Sigmoid colon (tissue), 7 donors: Measurements from ENCODE around the gene SMIM35. TPM values are rescaled to one million over a fixed set of nuclear protein-coding genes. Genes with fewer than 3 reads are reported as not detected.
A peak's percentile ranks its signal among the peaks of the same experiment; 100 is the strongest.

Experiments
- DNase-seq: peaks from one replicate; pipeline ENCODE4 v3.0.0-alpha.2; 2019
- H3K27ac ChIP-seq, 4 donors: fragments of 200-600 bp; sonication (generic); one replicate each; pipeline ENCODE4 v1.5.1; 2016 to 2019; ENCODE audit warnings: mild to moderate bottlenecking in 1 of 4
- H3K27me3 ChIP-seq, 3 donors: fragments of 200-600 bp; sonication (generic); one replicate each; pipeline ENCODE4 v1.5.1; 2019; ENCODE audit warnings: mild to moderate bottlenecking in 1 of 3
- H3K36me3 ChIP-seq, 4 donors: fragments of 200-600 bp; sonication (generic); one replicate each; pipeline ENCODE4 v1.5.1; 2016 to 2019
- H3K4me1 ChIP-seq, 4 donors: fragments of 200-600 bp; sonication (generic); one replicate each; pipeline ENCODE4 v1.5.1; 2017 to 2019
- H3K4me3 ChIP-seq, 4 donors: fragments of 200-600 bp; sonication (generic); one replicate each; pipeline ENCODE4 v1.5.1; 2017 to 2019; ENCODE audit warnings: mild to moderate bottlenecking in 2 of 4, moderate library complexity in 1 of 4
- H3K9me3 ChIP-seq, 4 donors: fragments of 200-600 bp in 3 of 4; sonication (generic) in 3 of 4; one replicate each; pipeline versions ENCODE4 v1.5.1 to v1.6.1; 2013 to 2019
- EP300 ChIP-seq, 4 donors: sonication (generic); formaldehyde crosslinking; IDR thresholded peaks; one replicate each; pipeline ENCODE4 v1.6.1; 2017; ENCODE audit warnings: antibody characterized with exemption in 4 of 4
- POLR2A ChIP-seq, 2 donors: fragments of 450-650 bp; IDR thresholded peaks; one replicate each; pipeline ENCODE4 v1.6.1; 2016; ENCODE audit warnings: antibody characterized with exemption in 2 of 2, mild to moderate bottlenecking in 2 of 2, moderate library complexity in 2 of 2
- POLR2AphosphoS5 ChIP-seq, 4 donors: sonication (generic); formaldehyde crosslinking; IDR thresholded peaks; one replicate each; pipeline ENCODE4 v1.6.1; 2017; ENCODE audit warnings: antibody characterized with exemption in 4 of 4
- WGBS, 2 donors: extraction: QIAGEN DNeasy Blood & Tissue Kit; methylation state at CpG; one replicate each; pipeline ENCODE4 v1.1.7; 2013; 5-methylcytosine and 5-hydroxymethylcytosine counted together
- intact Hi-C: fragments of 100-400 bp; cut with DNase I; formaldehyde crosslinking; loops from one replicate; pipeline ENCODE4 v1.15.1; 2023
- polyA plus RNA-seq, 3 donors: library from polyadenylated mRNA; stranded (reverse); fragments of 200-250 nt; gene quantifications; one replicate each; pipeline ENCODE4 v1.2.3, GENCODE V29; 2013
- total RNA-seq, 4 donors: library from RNA; depleted of rRNA; stranded (reverse); fragments of >200 nt; gene quantifications; one replicate each; pipeline ENCODE4 v1.1.0, GENCODE V29; 2016
- TF ChIP-seq, protein P1 (sequence below), 4 experiments: fragments of 450-650 bp in 3 of 4; fragments of 200-600 bp in 1 of 4; IDR thresholded peaks; one replicate each; pipeline ENCODE4 v1.5.1; 2016 to 2019; ENCODE audit warnings: antibody characterized with exemption in 4 of 4, mild to moderate bottlenecking in 3 of 4, moderate library complexity in 2 of 4
- donor health status: healthy with polysubstance abuse.
- donor health status: Bipolar disorder and iron deficiency.
- donor health status: healthy.

SMIM35 gene
- total and polyA plus RNA-seq, 7 donors: 0.28 TPM; not detected in 6

DNA sequence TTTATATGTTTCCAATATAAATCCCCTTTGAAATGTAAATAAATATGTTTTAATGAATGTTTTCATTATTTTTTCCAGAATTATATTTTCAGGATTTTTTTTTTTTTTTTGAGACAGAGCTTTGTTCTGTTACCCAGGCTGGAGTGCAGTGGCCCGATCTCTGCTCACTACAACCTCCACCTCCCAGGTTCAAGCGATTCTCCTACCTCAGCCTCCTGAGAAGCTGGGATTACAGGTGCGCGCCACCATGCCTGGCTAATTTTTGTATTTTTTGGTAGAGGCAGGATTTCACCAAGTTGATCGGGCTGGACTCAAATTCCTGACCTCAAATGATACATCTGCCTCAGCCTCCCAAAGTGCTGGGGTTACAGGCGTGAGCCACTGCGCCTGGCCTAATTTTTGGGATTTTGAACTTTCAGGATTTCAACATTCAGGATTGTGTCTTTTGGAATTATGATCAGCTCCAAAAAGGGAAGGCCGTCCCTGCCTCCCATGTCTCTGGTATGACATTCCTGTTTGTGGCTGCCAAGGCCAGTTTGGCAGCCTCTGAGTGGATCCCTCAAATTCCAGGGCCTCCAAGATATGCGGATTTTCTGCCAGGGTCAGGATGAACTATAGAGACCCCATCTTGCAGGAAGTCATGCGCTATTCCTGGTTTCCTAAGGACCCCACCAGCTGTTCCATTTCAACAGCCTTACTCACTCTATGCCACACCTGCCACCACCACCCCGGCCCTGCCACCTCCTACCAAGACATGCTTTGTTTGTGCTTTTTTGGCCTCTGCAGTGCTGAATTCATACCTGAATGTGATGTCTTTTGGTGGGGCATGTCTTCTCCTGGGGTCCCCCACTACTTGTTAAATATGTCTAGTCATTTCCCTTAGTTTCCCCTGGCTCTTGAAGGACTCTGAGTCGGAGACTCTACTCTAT lies 31.8 kb downstream of the SMIM35 start:
- intact Hi-C loops: loop anchor here (5.0 kb wide), 2 partner anchors 108 to 628 kb away; no protein-coding TSS in a partner anchor
- 79 to 90% methylated on average over 12 of the region's 12 CpGs for WGBS, 2 donors
- Histone ChIP-seq H3K27ac (no peak overlapping the region), H3K27me3 (no peaks in the 10 kb centered on the region), H3K4me3 (no peak overlapping the region), H3K4me1 (no peaks in the 10 kb centered on the region), H3K36me3 (no peaks in the 10 kb centered on the region), H3K9me3 (no peaks in the 10 kb centered on the region)
- TF ChIP-seq POLR2AphosphoS5 (IDR thresholded peaks at IDR 0.05) (no peak), POLR2A (IDR thresholded peaks at IDR 0.05) (no peak), EP300 (IDR thresholded peaks at IDR 0.05) (no peak)
- TF ChIP-seq, protein P1, sequence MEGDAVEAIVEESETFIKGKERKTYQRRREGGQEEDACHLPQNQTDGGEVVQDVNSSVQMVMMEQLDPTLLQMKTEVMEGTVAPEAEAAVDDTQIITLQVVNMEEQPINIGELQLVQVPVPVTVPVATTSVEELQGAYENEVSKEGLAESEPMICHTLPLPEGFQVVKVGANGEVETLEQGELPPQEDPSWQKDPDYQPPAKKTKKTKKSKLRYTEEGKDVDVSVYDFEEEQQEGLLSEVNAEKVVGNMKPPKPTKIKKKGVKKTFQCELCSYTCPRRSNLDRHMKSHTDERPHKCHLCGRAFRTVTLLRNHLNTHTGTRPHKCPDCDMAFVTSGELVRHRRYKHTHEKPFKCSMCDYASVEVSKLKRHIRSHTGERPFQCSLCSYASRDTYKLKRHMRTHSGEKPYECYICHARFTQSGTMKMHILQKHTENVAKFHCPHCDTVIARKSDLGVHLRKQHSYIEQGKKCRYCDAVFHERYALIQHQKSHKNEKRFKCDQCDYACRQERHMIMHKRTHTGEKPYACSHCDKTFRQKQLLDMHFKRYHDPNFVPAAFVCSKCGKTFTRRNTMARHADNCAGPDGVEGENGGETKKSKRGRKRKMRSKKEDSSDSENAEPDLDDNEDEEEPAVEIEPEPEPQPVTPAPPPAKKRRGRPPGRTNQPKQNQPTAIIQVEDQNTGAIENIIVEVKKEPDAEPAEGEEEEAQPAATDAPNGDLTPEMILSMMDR (IDR thresholded peaks at IDR 0.05): no peak
- DNase-seq: peak; percentile 38

DNA sequence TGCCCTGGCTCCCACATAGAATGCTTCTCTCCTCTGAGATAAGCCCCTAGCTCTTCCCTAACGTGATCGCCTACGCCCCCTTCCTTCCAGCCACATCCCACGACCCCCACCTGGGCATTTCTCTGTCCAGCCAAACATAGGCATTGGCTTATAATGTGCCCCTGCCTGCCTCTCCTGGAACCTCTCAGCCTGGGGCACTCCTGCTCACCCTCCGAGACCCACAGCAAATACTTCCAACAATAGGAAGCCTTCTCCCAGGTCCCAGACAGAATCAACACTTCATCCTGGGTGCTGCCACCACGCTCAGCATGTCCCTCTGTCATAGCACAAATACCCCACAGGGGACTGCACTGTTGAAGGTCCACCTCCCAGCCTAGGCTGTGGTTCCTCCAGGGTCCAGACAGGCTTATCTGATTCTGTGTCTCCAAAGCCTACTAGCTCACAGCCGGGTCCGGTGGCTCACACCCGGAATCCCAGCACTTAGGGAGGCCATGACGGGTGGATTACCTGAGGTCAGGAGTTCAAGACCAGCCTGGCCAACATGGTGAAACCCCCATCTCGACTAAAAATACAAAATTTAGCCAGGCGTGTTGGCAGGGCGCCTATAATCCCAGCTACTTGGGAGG lies 34.1 kb downstream of the SMIM35 start:
- no peaks in the 10 kb centered on the region for H3K36me3 ChIP-seq
- TF ChIP-seq, protein P1 (IDR thresholded peaks at IDR 0.05): no peak
- TF ChIP-seq POLR2A (IDR thresholded peaks at IDR 0.05) (no peak), POLR2AphosphoS5 (IDR thresholded peaks at IDR 0.05) (no peak), EP300 (IDR thresholded peaks at IDR 0.05) (no peak)
- no peaks in the 10 kb centered on the region for H3K9me3 ChIP-seq
- H3K27me3 ChIP-seq: no peaks in the 10 kb centered on the region
- WGBS, 2 donors: 80 to 88% methylated on average over 13 of the region's 13 CpGs
- no peak overlapping the region for H3K27ac ChIP-seq
- intact Hi-C loops: loop anchor here (2.0 to 5.0 kb wide), 3 partner anchors 105 to 625 kb away; no protein-coding TSS in a partner anchor
- no peak for DNase-seq
- no peak overlapping the region for H3K4me3 ChIP-seq
- H3K4me1 ChIP-seq: no peaks in the 10 kb centered on the region

DNA sequence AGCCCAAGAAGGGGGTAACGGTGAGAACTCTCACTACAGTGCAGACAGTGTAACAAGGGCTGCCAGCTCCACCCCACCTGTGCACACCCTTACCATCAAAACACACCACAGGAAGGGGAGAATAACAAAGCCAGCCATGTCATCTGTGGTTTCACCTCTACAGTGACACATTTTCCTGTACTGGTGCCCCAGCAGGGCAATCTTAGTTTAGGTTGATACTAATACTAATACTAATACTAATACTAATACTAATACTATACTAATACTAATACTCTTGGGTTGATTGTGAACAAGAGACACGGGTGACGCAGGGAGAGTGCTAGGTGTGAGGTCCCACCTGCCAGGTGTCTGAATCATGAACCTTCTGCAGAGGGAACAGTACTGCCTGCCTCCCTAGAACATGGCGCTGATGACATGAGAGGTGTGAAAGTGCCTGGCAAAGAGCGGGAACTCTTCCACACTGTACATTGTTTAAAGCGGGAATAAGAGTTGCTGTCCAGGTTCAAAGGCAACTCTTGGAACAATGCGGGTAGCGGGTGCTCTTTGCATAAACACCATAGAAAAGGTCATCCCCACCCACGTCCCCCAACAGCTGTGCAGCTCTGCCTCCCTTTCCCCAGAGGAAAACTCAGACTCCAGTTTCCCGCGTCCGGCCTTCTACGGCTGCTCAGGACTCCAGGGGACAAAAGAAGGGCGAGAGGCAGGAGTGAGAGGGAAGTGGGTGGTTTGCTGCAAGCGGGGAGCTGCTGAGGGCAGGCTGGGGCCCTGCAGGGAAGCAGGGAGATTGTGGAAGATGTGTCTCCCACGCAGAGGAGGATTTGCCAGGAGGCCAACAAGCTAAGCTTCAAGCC lies 34.9 kb downstream of the SMIM35 start:
- Histone ChIP-seq H3K27me3 (no peaks in the 10 kb centered on the region), H3K36me3 (no peaks in the 10 kb centered on the region), H3K27ac (no peak overlapping the region), H3K4me3 (no peak overlapping the region), H3K4me1 (no peaks in the 10 kb centered on the region), H3K9me3 (no peaks in the 10 kb centered on the region)
- WGBS, 2 donors: 78 to 87% methylated on average over 16 of the region's 16 CpGs
- no peak for DNase-seq
- intact Hi-C loops: loop anchor here (2.0 to 5.0 kb wide), 3 partner anchors 105 to 625 kb away; no protein-coding TSS in a partner anchor
- TF ChIP-seq POLR2A (IDR thresholded peaks at IDR 0.05) (no peak), POLR2AphosphoS5 (IDR thresholded peaks at IDR 0.05) (no peak), EP300 (IDR thresholded peaks at IDR 0.05) (no peak)
- TF ChIP-seq, protein P1 (IDR thresholded peaks at IDR 0.05): no peak

DNA sequence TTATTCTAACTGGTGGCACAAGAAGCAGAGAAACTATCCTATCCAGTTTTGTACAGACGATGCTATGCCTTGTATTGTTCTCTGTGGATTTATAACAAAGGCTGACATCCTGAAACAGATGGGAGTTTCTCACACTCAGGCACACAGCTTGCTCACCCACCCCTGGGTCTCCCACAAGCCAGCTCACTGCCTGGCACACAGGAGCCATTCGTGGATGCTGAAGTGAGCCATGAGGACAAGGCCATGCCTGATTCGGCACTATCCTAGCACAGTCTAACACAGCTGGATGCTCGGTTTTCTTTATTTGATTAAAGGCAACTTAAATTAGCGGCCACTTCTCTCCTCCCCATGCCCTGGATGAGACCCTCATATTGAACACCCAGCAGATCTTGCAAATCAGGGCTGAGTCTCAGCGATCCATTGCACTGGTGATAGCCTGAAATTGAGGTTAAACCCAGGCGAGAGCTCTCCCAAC lies 35.6 kb downstream of the SMIM35 start:
- TF ChIP-seq POLR2A (IDR thresholded peaks at IDR 0.05) (no peak), EP300 (IDR thresholded peaks at IDR 0.05) (no peak), POLR2AphosphoS5 (IDR thresholded peaks at IDR 0.05) (no peak)
- TF ChIP-seq, protein P1 (IDR thresholded peaks at IDR 0.05): no peak
- WGBS, 2 donors: 79 to 80% methylated on average over 7 of the region's 7 CpGs
- DNase-seq: no peak
- Histone ChIP-seq H3K4me1 (no peaks in the 10 kb centered on the region), H3K36me3 (no peaks in the 10 kb centered on the region), H3K4me3 (no peak overlapping the region), H3K9me3 (no peaks in the 10 kb centered on the region), H3K27ac (no peak overlapping the region), H3K27me3 (no peaks in the 10 kb centered on the region)
- intact Hi-C loops: loop anchor here (5.0 kb wide), 2 partner anchors 104 to 624 kb away; no protein-coding TSS in a partner anchor
